Colonic mucosa (tissue), 4 donors: ENCODE data around the gene USP33. TPM values are rescaled to one million over a fixed set of nuclear protein-coding genes. Genes with fewer than 3 reads are reported as not detected.
"Not testable (repeated sequence)": the region's sequence is repeated elsewhere in the genome, so short reads cannot be mapped to it uniquely, and the experiment has no call there.

Source experiments
- DNase-seq: peaks from one replicate; pipeline ENCODE4 v3.0.0-alpha.2; 2020
- H3K27ac ChIP-seq: fragments of 200-600 bp; one replicate; pipeline ENCODE4 v1.8.0; 2021
- H3K27me3 ChIP-seq: fragments of 200-600 bp; one replicate; pipeline ENCODE4 v1.8.0; 2021
- H3K36me3 ChIP-seq: fragments of 200-600 bp; one replicate; pipeline ENCODE4 v1.8.0; 2021
- H3K4me1 ChIP-seq: fragments of 200-600 bp; one replicate; pipeline ENCODE4 v1.8.0; 2021; ENCODE audit warnings: mild to moderate bottlenecking
- H3K4me3 ChIP-seq: fragments of 200-600 bp; one replicate; pipeline ENCODE4 v1.8.0; 2021
- H3K9ac ChIP-seq, 2 donors: one replicate each; pipeline ENCODE4 v1.7.0; 2013; ENCODE audit warnings: control low read depth in 2 of 2, low read depth in 2 of 2, low read length in 2 of 2
- H3K9me3 ChIP-seq: fragments of 200-600 bp; one replicate; pipeline ENCODE4 v1.8.0; 2021
- CTCF ChIP-seq: fragments of 200-600 bp; IDR thresholded peaks from one replicate; pipeline ENCODE4 v1.8.0; 2022; ENCODE audit warnings: antibody characterized with exemption, mild to moderate bottlenecking
- intact Hi-C: fragments of 100-400 bp; cut with DNase I; formaldehyde crosslinking; loops from one replicate; pipeline ENCODE4 v1.14.1; 2022
- total RNA-seq, 2 donors: library from RNA; stranded (reverse); fragmentation: NEBNext Ultra II Directional in 1 of 2; extraction: Animal tissue kit (Norgen Biotek cat#: 25700) in 1 of 2; gene quantifications; one replicate each; pipeline ENCODE4 v1.2.1, GENCODE V29; 2021
- donor health status: healthy.
- donor health status: DM: no; HTN: no; CAD: no.
- donor health status: DM: no; HTN: no; CAD: no.

The USP33 gene
- total RNA-seq, 2 donors from 2014 or later = 43.9 to 54.0 TPM

DNA sequence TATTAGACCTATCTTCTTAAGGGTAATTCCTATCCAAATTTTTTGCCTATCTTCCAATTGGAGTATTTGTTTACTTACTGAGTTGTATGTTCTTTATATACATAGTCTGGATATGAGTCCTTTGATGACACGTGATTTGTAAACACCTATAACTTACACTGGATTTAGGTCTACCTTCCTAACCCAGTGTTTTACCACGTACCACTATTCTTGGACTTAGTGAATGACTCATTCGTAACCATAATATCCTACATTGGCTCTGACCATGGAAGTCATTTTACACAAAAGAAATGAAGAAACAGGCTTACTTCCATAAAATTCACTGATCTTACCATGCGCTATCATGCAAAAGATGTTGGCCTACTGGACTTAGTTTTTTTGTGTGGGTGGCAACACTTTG lies 53.3 kb downstream of the USP33 start:
- intact Hi-C loops = no loop called here
- DNase-seq = no peak
- H3K36me3 ChIP-seq = no peaks in the 10 kb centered on the region
- no peak for TF ChIP-seq CTCF
- H3K27me3 ChIP-seq = no peaks in the 10 kb centered on the region
- H3K9ac ChIP-seq = no peak overlapping the region
- H3K9me3 ChIP-seq = no peaks in the 10 kb centered on the region
- H3K27ac ChIP-seq = no peak overlapping the region
- H3K4me1 ChIP-seq = no peaks in the 10 kb centered on the region
- no peak overlapping the region for H3K4me3 ChIP-seq

DNA sequence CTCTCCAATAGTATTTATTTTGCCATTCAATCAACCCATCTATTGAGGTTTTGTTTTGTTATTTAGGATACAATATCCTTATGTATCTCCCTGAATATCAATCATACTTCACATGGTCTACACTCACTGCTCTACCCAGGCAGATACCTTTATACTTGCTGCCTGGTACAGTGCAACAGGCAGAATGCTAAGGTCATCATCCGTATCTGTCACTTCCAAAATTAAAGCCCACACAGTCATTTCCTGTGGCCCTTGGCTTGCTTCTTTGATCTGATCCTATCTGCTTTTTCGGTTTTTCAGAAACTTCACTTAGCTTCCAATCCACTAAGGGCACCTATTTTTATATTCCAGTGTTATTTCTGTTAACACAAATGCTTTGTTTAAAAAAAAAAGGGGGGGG lies 54.9 kb downstream of the USP33 start:
- TF ChIP-seq CTCF = no peak
- no peaks in the 10 kb centered on the region for H3K9me3 ChIP-seq
- no peak overlapping the region for H3K27ac ChIP-seq
- no peaks in the 10 kb centered on the region for H3K4me1 ChIP-seq
- H3K9ac ChIP-seq = no peak overlapping the region
- H3K4me3 ChIP-seq = no peak overlapping the region
- no peak for DNase-seq
- H3K36me3 ChIP-seq = no peaks in the 10 kb centered on the region
- intact Hi-C loops = no loop called here
- no peaks in the 10 kb centered on the region for H3K27me3 ChIP-seq

DNA sequence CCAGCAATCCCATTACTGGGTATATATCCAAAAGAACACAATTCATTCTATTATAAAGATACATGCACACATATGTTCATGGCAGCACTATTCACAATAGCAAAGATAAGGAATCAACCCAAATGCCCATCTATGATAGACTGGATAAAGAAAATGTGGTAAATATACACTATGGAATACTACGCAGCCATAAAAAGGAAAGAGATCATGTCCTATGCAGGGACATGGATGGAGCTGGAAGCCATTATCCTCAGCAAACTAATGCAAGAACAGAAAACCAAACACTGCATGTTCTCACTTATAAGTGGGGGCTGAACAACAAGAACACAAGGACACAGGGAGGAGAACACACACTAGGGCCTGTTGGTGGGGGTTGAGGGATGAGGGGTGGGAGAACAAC lies 60.0 kb downstream of the USP33 start:
- H3K9ac ChIP-seq, H3K4me3 ChIP-seq, H3K27me3 ChIP-seq, H3K36me3 ChIP-seq, DNase-seq, H3K4me1 ChIP-seq, intact Hi-C loops, H3K27ac ChIP-seq, H3K9me3 ChIP-seq: not testable (repeated sequence)

DNA sequence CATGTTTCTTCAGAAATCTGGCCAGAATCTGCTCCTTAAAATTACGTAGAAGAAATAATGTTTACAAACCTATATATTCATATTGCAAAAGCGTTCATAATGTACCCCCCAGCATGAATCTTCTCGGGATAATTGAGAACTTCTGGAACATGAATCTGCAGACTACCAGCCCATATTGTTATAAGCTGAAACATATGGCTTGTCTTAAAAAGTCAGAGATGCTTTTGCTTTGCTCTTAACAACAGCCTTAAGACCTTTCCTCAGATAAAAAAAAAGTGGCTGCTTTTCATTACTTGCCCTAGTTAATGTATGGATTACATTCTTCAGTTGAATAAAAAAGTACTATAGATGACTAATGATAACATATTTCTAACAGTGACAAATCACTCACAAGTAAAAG lies 62.2 kb downstream of the USP33 start:
- no peaks in the 10 kb centered on the region for H3K9me3 ChIP-seq
- DNase-seq = no peak
- no peak overlapping the region for H3K9ac ChIP-seq
- no peak overlapping the region for H3K27ac ChIP-seq
- no peaks in the 10 kb centered on the region for H3K36me3 ChIP-seq
- no peaks in the 10 kb centered on the region for H3K4me1 ChIP-seq
- H3K4me3 ChIP-seq = no peak overlapping the region
- no peak for TF ChIP-seq CTCF
- H3K27me3 ChIP-seq = no peaks in the 10 kb centered on the region
- intact Hi-C loops = no loop called here

- Histone ChIP-seq H3K9me3 (no peaks in the 10 kb centered on the region), H3K27ac (no peak overlapping the region), H3K4me3 (no peak overlapping the region), H3K36me3 (no peaks in the 10 kb centered on the region), H3K4me1 (no peaks in the 10 kb centered on the region), H3K27me3 (no peaks in the 10 kb centered on the region), H3K9ac (no peak overlapping the region)
- intact Hi-C loops = loop anchor here (10.0 kb wide), 1 partner anchor 544 kb away; no protein-coding TSS in a partner anchor
- TF ChIP-seq CTCF = no peak
- no peak for DNase-seq
Measured at GRCh38 chr1:77688939-77689338, 70.7 kb downstream of the USP33 start.

DNA sequence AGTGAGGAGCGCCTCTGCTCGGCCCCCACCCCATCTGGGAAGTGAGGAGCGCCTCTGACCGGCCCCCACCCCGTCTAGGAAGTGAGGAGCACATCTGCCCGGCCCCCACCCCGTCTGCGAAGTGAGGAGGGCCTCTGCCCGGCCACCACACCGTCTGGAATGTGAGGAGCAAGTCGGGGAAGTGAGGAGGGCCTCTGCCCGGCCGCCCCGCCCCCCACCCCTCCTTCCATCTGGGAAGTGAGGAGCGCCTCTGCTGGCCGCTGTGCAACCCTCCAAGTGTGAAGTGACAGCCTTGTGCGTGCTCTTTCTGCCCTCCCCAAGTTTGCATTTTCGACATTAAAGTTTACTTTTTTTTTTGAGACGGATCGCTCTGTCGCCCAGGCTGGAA lies 72.1 kb downstream of the USP33 start:
- DNase-seq = peak; percentile 42

More for the DNA sequence above, 72.1 kb downstream of the USP33 start:
- Histone ChIP-seq H3K4me1 (no peaks in the 10 kb centered on the region), H3K9me3 (no peaks in the 10 kb centered on the region), H3K27me3 (no peaks in the 10 kb centered on the region), H3K27ac (no peak overlapping the region), H3K9ac (no peak overlapping the region), H3K36me3 (no peaks in the 10 kb centered on the region), H3K4me3 (peak overlapping the region; percentile 7)
- intact Hi-C loops = loop anchor here (10.0 kb wide), 1 partner anchor 543 kb away; no protein-coding TSS in a partner anchor
- TF ChIP-seq CTCF = no peak
